ENCODE measurements around the gene DOCK9. TPM values are rescaled to one million over a fixed set of nuclear protein-coding genes. Genes with fewer than 3 reads are reported as not detected.
A peak's percentile ranks its signal among the peaks of the same experiment; 100 is the strongest.

The DOCK9 gene
- total RNA-seq, 6 experiments from 2014 or later = 16.5 to 24.3 (median 18.1) TPM

GRCh38 chr13:98807774-98808173 is 170.1 kb downstream of the DOCK9 start:
- Histone ChIP-seq H3K4me1 (peaks cover 0 to 22% (median 7%) of the 10 kb centered on the region in 4 donors), H3K27me3 (no peaks in the 10 kb centered on the region), H3K9me3 (no peaks in the 10 kb centered on the region), H3K4me3 (no peak overlapping the region), H3K27ac (no peak overlapping the region), H3K36me3 (peaks cover 0 to 4% (median 0%) of the 10 kb centered on the region in 4 donors)
- intact Hi-C loops (cut with DNase I) = no loop called here
- no peak for DNase-seq
- TF ChIP-seq POLR2A (IDR thresholded peaks at IDR 0.05) (no peak), CTCF (IDR thresholded peaks at IDR 0.05) (no peak)
- ATAC-seq = no peak
- WGBS (ENCODE audit: insufficient coverage, low coverage, low lambda C conversion rate, missing lambda C conversion rate) = 71% methylated on average over 1 of the region's 3 CpGs

GRCh38 chr13:98804336-98804855 is 173.5 kb downstream of the DOCK9 start:
- peaks cover 0 to 26% (median 3%) of the 10 kb centered on the region in 4 donors for H3K4me1 ChIP-seq
- 90% methylated on average over 2 of the region's 9 CpGs for WGBS (ENCODE audit: insufficient coverage, low coverage, low lambda C conversion rate, missing lambda C conversion rate)
- DNase-seq = no peak
- no peaks in the 10 kb centered on the region for H3K9me3 ChIP-seq
- intact Hi-C loops (cut with DNase I) = no loop called here
- TF ChIP-seq POLR2A (IDR thresholded peaks at IDR 0.05) (no peak), CTCF (IDR thresholded peaks at IDR 0.05) (no peak)
- H3K36me3 ChIP-seq = peaks cover 0 to 4% (median 0%) of the 10 kb centered on the region in 4 donors
- ATAC-seq = no peak
- no peaks in the 10 kb centered on the region for H3K27me3 ChIP-seq
- no peak overlapping the region for H3K4me3 ChIP-seq
- no peak overlapping the region for H3K27ac ChIP-seq

GRCh38 chr13:98803921-98804320 is 173.9 kb downstream of the DOCK9 start:
- DNase-seq = no peak
- TF ChIP-seq POLR2A (IDR thresholded peaks at IDR 0.05) (no peak), CTCF (IDR thresholded peaks at IDR 0.05) (no peak)
- Histone ChIP-seq H3K27me3 (no peaks in the 10 kb centered on the region), H3K9me3 (no peaks in the 10 kb centered on the region), H3K36me3 (peaks cover 0 to 4% (median 0%) of the 10 kb centered on the region in 4 donors), H3K27ac (no peak overlapping the region), H3K4me1 (peaks cover 0 to 21% (median 2%) of the 10 kb centered on the region in 4 donors), H3K4me3 (no peak overlapping the region)
- ATAC-seq = no peak
- WGBS (ENCODE audit: insufficient coverage, low coverage, low lambda C conversion rate, missing lambda C conversion rate) = 99% methylated on average over 10 of the region's 10 CpGs
- intact Hi-C loops (cut with DNase I) = no loop called here

GRCh38 chr13:98803111-98803561 is 174.7 kb downstream of the DOCK9 start:
- DNase-seq (no peak), ATAC-seq (no peak)
- intact Hi-C loops (cut with DNase I) = no loop called here
- peak overlapping the region in 1 of 3 donors; percentile 42 for H3K27ac ChIP-seq
- no peaks in the 10 kb centered on the region for H3K27me3 ChIP-seq
- peaks cover 0 to 25% (median 0%) of the 10 kb centered on the region in 4 donors for H3K4me1 ChIP-seq
- 97% methylated on average over 4 of the region's 7 CpGs for WGBS (ENCODE audit: insufficient coverage, low coverage, low lambda C conversion rate, missing lambda C conversion rate)
- no peak overlapping the region for H3K4me3 ChIP-seq
- no peak for TF ChIP-seq POLR2A (IDR thresholded peaks at IDR 0.05)
- no peaks in the 10 kb centered on the region for H3K9me3 ChIP-seq
- peaks cover 0 to 4% (median 0%) of the 10 kb centered on the region in 4 donors for H3K36me3 ChIP-seq

GRCh38 chr13:98802559-98802958 is 175.3 kb downstream of the DOCK9 start:
- Histone ChIP-seq H3K27me3 (no peaks in the 10 kb centered on the region), H3K4me3 (no peak overlapping the region), H3K27ac (peak overlapping the region in 2 of 3 donors; percentile 8 to 42), H3K4me1 (peaks cover 0 to 25% (median 0%) of the 10 kb centered on the region in 4 donors), H3K36me3 (no peaks in the 10 kb centered on the region), H3K9me3 (no peaks in the 10 kb centered on the region)
- no peak for TF ChIP-seq POLR2A (IDR thresholded peaks at IDR 0.05)
- TF ChIP-seq CTCF (IDR thresholded peaks at IDR 0.05) = no peak
- ATAC-seq (peak; percentile 73 to 90 (median 80)), DNase-seq (no peak)
- WGBS (ENCODE audit: insufficient coverage, low coverage, low lambda C conversion rate, missing lambda C conversion rate) = 96% methylated on average over 3 of the region's 4 CpGs
- intact Hi-C loops (cut with DNase I) = no loop called here

Data from right lobe of liver (tissue), 6 donors.